Activated naive CD4-positive, alpha-beta T cell treated with anti-CD3 and anti-CD28 coated beads for 36 hours (primary cell): ENCODE data around the gene LRRC4B. TPM values are rescaled to one million over a fixed set of nuclear protein-coding genes. Genes with fewer than 3 reads are reported as not detected.

Experiments
- CTCF ChIA-PET: fragments of 350-600 bp; sonication (Branson Sonifier 250); formaldehyde crosslinking; loops from one replicate; lab custom pipeline; 2021; ENCODE audit warnings: antibody characterized with exemption; lab: Charles Lee
- DNase-seq: peaks from one replicate; pipeline ENCODE4 v3.0.0-alpha.2; 2020
- H3K27ac Mint-ChIP-seq: one replicate; pipeline ENCODE4 v1.8.0; 2021; ENCODE audit warnings: mild to moderate bottlenecking, mixed read lengths
- H3K27me3 Mint-ChIP-seq: one replicate; pipeline ENCODE4 v1.8.0; 2021; ENCODE audit warnings: low read depth, mixed read lengths
- H3K36me3 Mint-ChIP-seq: one replicate; pipeline ENCODE4 v1.8.0; 2021; ENCODE audit warnings: low read depth, mixed read lengths
- H3K4me1 Mint-ChIP-seq: one replicate; pipeline ENCODE4 v1.8.0; 2021; ENCODE audit warnings: low read depth, mixed read lengths
- H3K4me3 Mint-ChIP-seq: one replicate; pipeline ENCODE4 v1.8.0; 2021; ENCODE audit warnings: mild to moderate bottlenecking, moderate library complexity, mixed read lengths
- H3K9me3 Mint-ChIP-seq: one replicate; pipeline ENCODE4 v1.8.0; 2021; ENCODE audit warnings: mixed read lengths
- intact Hi-C: fragments of 100-400 bp; cut with micrococcal nuclease; formaldehyde crosslinking; loops from one replicate; pipeline ENCODE4 v1.15.1; 2023
- total RNA-seq, 2 experiments: library from RNA; stranded (reverse); gene quantifications; one replicate each; pipeline ENCODE4 v1.2.3, GENCODE V29; 2021

LRRC4B gene
- total RNA-seq, 2 experiments from 2014 or later, result not detected

DNA sequence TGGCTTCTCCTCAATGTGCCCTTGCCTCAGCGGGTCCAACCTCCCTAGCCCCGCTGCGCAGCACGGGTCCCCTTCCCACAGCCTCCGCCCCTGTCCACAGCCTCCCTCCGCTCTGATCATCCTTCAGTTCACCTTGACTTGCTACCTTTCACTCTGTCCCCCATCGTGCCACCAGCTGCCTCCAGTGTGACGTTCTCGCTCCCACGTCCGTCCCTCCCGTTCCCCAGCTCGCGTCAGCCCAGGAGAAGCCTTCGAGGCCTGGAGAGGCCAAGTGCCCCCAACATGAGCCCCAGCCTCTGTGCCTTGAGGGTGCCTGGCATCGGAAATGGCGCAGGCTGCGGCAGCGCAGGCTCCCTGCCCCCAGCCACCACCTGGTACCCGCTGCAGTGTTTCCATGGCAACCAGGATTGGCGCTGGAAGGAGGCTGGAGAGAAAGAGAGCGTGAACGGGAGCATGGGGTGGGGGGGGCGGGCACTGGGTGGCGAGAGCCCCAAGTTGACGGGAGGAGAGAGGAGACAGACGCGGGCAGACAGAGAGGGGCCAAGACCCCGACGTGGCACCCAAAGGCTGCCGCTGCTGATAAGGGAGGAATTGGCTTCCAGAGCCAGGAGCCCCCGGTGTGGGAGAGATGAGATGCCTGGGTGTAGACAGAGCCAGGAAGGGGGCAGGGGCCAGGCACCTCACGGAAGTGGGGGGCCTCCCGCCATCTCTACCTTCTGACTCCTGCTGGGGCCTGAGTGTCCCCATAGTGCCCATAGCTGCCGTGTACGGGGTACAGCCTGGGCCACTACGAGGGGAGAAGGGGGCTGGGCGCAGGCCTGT lies 53.7 kb downstream of the LRRC4B start:
- no peaks in the 10 kb centered on the region for H3K9me3 Mint-ChIP-seq
- CTCF ChIA-PET, result no interaction called here
- no peak for DNase-seq
- peaks cover 14% of the 10 kb centered on the region for H3K4me1 Mint-ChIP-seq
- H3K27ac Mint-ChIP-seq, result no peak overlapping the region
- peaks cover 29% of the 10 kb centered on the region for H3K27me3 Mint-ChIP-seq
- H3K36me3 Mint-ChIP-seq, result no peaks in the 10 kb centered on the region
- intact Hi-C loops, result loop anchor here (10.0 kb wide), 1 partner anchor 1190 kb away; no protein-coding TSS in a partner anchor
- H3K4me3 Mint-ChIP-seq, result peak overlapping the region; percentile 27

DNA sequence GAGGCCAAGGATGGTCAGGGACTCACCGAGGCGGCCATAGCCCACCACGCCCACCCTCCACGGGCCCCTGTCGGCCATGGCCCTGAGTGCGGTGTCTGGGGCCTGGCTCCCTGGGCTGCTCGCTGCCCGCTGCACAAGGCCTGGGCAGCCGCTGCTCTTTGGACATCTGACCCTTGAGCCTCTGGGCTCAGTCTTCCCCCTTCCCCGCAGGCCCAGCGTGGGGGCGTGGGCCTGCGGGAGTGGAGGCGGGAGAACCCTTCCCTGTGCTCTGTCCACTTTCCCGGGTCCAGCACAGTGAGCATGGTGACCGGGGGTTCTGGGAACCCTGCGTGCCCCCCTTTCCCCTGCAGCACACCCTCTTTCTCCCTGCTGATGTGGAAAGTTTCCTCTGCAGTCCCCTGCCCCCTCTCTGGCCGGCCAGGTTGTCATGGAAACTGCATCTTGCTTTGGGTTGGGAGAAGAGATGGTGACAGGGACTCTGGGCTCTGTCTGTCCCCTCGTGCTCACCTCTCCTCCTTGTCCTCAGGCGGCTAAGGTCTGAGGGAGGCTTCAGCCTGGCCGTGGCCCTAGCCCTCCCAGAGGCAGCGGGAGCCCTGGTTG lies 54.4 kb downstream of the LRRC4B start, which contains the start of gene ASPDH:
Gene ASPDH (minus strand): TSS at position 168 of the 600 bp plus-strand sequence. CDS start 90 bp downstream, at position 78.
- Mint-ChIP-seq H3K9me3 (no peaks in the 10 kb centered on the region), H3K4me1 (peaks cover 19% of the 10 kb centered on the region), H3K36me3 (peaks cover under 1% of the 10 kb centered on the region), H3K27ac (peak within 1 kb of the TSS; percentile 39), H3K27me3 (peaks cover 29% of the 10 kb centered on the region), H3K4me3 (peak within 1 kb of the TSS; percentile 27)
- DNase-seq, result no peak
- CTCF ChIA-PET, result no interaction called here
- intact Hi-C loops, result loop anchor here (10.0 kb wide), 1 partner anchor 1191 kb away; no protein-coding TSS in a partner anchor

DNA sequence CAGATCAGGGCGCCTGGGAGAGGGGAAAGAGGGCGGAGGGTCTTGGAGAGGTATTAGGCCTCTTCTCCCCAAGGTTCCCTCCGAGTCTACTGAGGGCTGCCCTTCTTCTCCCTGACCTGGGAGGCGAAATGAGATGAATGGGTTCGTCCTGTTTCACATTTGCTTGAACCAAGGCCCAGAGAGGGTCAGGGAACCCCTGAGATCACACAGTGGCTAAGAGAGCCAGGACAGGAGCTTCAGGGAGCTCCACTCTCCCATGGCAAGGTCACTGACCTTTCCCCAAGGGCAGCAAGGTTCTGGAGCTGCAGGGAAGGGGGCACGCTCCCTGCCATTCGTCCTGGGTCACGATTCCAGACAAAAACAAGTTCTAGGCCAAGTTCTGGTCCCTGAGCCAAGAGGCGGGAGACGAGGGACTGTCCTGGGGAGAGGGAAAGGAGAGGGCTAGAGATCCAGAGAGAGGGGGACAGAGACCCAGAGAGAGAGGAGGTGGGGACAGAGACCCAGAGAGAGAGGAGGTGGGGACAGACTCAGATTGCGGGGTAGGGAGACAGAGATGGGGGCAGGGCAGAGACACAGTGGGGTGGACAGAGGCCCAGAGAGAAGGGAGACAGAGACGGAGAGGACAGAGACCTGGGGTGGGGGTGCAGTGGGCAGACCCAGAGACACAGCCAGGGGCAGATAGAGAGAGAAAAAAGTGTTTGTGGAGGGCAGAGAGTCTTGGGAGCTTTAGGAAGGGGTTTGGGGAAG lies 55.1 kb downstream of the LRRC4B start:
- no peak for DNase-seq
- intact Hi-C loops, result loop anchor here (10.0 kb wide), 1 partner anchor 1192 kb away; no protein-coding TSS in a partner anchor
- CTCF ChIA-PET, result no interaction called here
- peaks cover 25% of the 10 kb centered on the region for H3K27me3 Mint-ChIP-seq
- no peak overlapping the region for H3K27ac Mint-ChIP-seq
- peaks cover 2% of the 10 kb centered on the region for H3K36me3 Mint-ChIP-seq
- peak overlapping the region; percentile 0 for H3K4me3 Mint-ChIP-seq
- H3K4me1 Mint-ChIP-seq, result peaks cover 21% of the 10 kb centered on the region
- no peaks in the 10 kb centered on the region for H3K9me3 Mint-ChIP-seq

GRCh38 chr19:50512112-50512998 lies 55.9 kb downstream of the LRRC4B start:
- intact Hi-C loops, result loop anchor here (10.0 kb wide), 1 partner anchor 1192 kb away; no protein-coding TSS in a partner anchor
- peaks cover 23% of the 10 kb centered on the region for H3K4me1 Mint-ChIP-seq
- no peak for DNase-seq
- H3K27me3 Mint-ChIP-seq, result peaks cover 25% of the 10 kb centered on the region
- CTCF ChIA-PET, result no interaction called here
- H3K36me3 Mint-ChIP-seq, result peaks cover 2% of the 10 kb centered on the region
- no peak overlapping the region for H3K27ac Mint-ChIP-seq
- no peaks in the 10 kb centered on the region for H3K9me3 Mint-ChIP-seq
- H3K4me3 Mint-ChIP-seq, result peak overlapping the region; percentile 87

GRCh38 chr19:50511069-50511822 lies 57.0 kb downstream of the LRRC4B start, which contains the start of gene JOSD2:
Gene JOSD2 (minus strand): TSS chr19:50511191. CDS start chr19:50510431, 760 bp downstream.
- Mint-ChIP-seq H3K4me3 (peak within 1 kb of the TSS; percentile 87), H3K36me3 (peaks cover 2% of the 10 kb centered on the region), H3K27ac (peak within 1 kb of the TSS; percentile 94), H3K27me3 (peaks cover 22% of the 10 kb centered on the region), H3K4me1 (peaks cover 23% of the 10 kb centered on the region), H3K9me3 (no peaks in the 10 kb centered on the region)
- intact Hi-C loops, result loop anchor here (1.0 to 10.0 kb wide), 8 partner anchors 35 to 1194 kb away; partner anchors contain the start of genes CTU1, EMC10, GARIN5A and NR1H2
- peak; percentile 99 for DNase-seq
- CTCF ChIA-PET, result interaction anchor here (0.8 kb wide), 1 partner anchor 154 kb away, joined by 3 read pairs; no protein-coding TSS in a partner anchor

GRCh38 chr19:50510700-50511068 lies 57.6 kb downstream of the LRRC4B start:
- peaks cover 19% of the 10 kb centered on the region for H3K27me3 Mint-ChIP-seq
- peak overlapping the region; percentile 88 for H3K27ac Mint-ChIP-seq
- H3K9me3 Mint-ChIP-seq, result no peaks in the 10 kb centered on the region
- H3K4me3 Mint-ChIP-seq, result peak overlapping the region; percentile 87
- H3K36me3 Mint-ChIP-seq, result peaks cover 2% of the 10 kb centered on the region
- intact Hi-C loops, result loop anchor here (1.0 to 10.0 kb wide), 8 partner anchors 34 to 1194 kb away; partner anchors contain the start of genes CTU1, EMC10, GARIN5A and NR1H2
- CTCF ChIA-PET, result interaction anchor here (0.8 kb wide), 1 partner anchor 153 kb away, joined by 3 read pairs; no protein-coding TSS in a partner anchor
- no peak for DNase-seq
- H3K4me1 Mint-ChIP-seq, result peaks cover 23% of the 10 kb centered on the region

GRCh38 chr19:50510121-50510670 lies 58.0 kb downstream of the LRRC4B start:
- peak overlapping the region; percentile 88 for H3K27ac Mint-ChIP-seq
- peaks cover 23% of the 10 kb centered on the region for H3K4me1 Mint-ChIP-seq
- H3K4me3 Mint-ChIP-seq, result peak overlapping the region; percentile 87
- DNase-seq, result no peak
- peaks cover 16% of the 10 kb centered on the region for H3K27me3 Mint-ChIP-seq
- peaks cover 2% of the 10 kb centered on the region for H3K36me3 Mint-ChIP-seq
- intact Hi-C loops, result loop anchor here (10.0 kb wide), 1 partner anchor 1195 kb away; no protein-coding TSS in a partner anchor
- CTCF ChIA-PET, result interaction anchor here (0.6 to 0.7 kb wide), 2 partner anchors 13 to 214 kb away, joined by 3 read pairs; no protein-coding TSS in a partner anchor
- no peaks in the 10 kb centered on the region for H3K9me3 Mint-ChIP-seq

- Mint-ChIP-seq H3K27me3 (peaks cover 14% of the 10 kb centered on the region), H3K36me3 (peaks cover 2% of the 10 kb centered on the region), H3K4me3 (no peak overlapping the region), H3K4me1 (peaks cover 21% of the 10 kb centered on the region), H3K27ac (no peak overlapping the region), H3K9me3 (no peaks in the 10 kb centered on the region)
- CTCF ChIA-PET, result interaction anchor here (0.7 kb wide), 1 partner anchor 14 kb away, joined by 3 read pairs; no protein-coding TSS in a partner anchor
- DNase-seq, result no peak
- intact Hi-C loops, result no loop called here
Measured at GRCh38 chr19:50509366-50509765, 58.9 kb downstream of the LRRC4B start.

GRCh38 chr19:50508843-50509190 lies 59.4 kb downstream of the LRRC4B start:
- CTCF ChIA-PET, result no interaction called here
- H3K4me1 Mint-ChIP-seq, result peaks cover 20% of the 10 kb centered on the region
- H3K27me3 Mint-ChIP-seq, result peaks cover 10% of the 10 kb centered on the region
- H3K27ac Mint-ChIP-seq, result no peak overlapping the region
- no peaks in the 10 kb centered on the region for H3K9me3 Mint-ChIP-seq
- intact Hi-C loops, result no loop called here
- peaks cover 2% of the 10 kb centered on the region for H3K36me3 Mint-ChIP-seq
- DNase-seq, result no peak
- H3K4me3 Mint-ChIP-seq, result peak overlapping the region; percentile 38

DNA sequence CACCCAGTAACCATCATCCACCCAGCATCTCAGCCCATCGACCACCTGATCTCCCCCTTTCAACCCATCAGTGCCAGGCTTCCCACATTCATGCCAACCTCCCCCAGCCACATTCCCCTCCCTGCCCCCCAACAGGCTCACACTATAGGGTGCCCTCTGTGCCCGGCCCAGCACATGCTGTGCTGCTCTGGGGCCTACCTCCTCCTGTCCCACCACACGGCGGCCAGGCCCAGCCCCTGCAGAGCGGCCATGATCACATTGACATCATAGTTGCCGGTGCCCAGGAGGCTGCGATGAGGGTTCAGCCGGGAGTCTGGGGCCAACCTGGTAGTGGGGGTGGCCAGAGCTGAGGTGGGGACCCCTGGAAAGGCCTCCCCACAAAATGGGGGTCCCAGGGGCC lies 60.9 kb downstream of the LRRC4B start:
- Mint-ChIP-seq H3K36me3 (peaks cover 2% of the 10 kb centered on the region), H3K9me3 (no peaks in the 10 kb centered on the region), H3K4me3 (no peak overlapping the region), H3K4me1 (peaks cover 20% of the 10 kb centered on the region), H3K27me3 (no peaks in the 10 kb centered on the region), H3K27ac (no peak overlapping the region)
- CTCF ChIA-PET, result no interaction called here
- no peak for DNase-seq
- intact Hi-C loops, result no loop called here
